CD4-positive, alpha-beta T cell treated with Interleukin-15 for 1 hour (primary cell): ENCODE measurements around the gene RNASEH2C.
"Not testable (repeated sequence)": the region's sequence is repeated elsewhere in the genome, so short reads cannot be mapped to it uniquely, and the experiment has no call there.

Experiments used
- DNase-seq: peaks from one replicate; pipeline ENCODE4 v3.0.0-alpha.2; 2020

Gene RNASEH2C

DNA sequence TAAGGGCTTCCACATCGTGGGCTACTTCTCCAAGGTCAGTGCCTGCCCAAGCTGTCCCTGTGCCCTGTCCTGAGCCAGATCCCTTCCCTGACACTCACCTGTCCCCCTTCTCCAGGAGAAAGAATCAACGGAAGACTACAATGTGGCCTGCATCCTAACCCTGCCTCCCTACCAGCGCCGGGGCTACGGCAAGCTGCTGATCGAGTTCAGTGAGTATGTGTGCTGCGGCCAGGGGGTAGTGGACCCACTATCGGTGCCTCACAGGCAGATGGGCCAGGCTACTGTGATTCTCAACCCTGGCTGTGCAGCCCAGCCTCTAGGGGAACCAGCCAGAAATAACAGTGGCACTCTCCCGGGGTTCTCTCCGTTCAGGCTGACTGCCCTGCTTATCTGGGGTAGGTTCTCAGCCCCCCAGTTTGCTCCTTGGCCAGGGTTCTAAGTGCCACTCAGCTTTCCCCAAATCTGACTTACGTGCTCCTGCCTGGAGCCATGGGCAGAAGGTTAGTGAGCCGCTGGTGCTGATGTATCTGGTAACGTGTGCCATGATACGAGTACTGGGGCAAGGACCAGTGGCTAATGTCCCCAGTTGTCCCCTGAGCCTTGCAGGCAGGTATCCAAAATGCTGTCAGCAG lies 3.7 kb downstream of the RNASEH2C start:
- DNase-seq = no peak

DNA sequence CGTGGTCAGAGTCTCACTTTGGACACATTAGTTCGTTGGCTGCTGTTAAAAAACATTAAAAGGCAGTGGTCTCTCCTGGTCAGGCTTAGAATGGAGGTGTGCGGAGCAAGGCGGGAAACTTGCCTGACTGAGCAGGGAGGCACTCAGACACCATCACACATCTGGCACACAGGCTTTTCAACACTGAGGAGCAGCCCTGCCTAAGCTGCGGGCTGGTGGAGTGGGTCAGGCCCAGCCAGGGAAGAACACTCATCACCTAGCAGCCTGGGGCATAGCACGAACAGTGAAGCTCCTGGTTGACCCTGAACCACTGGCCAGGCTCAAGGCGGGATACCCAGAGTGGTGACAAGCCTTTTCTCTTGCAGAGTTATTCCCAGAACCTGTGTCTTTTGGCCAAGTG lies 4.3 kb downstream of the RNASEH2C start:
- no peak for DNase-seq

DNA sequence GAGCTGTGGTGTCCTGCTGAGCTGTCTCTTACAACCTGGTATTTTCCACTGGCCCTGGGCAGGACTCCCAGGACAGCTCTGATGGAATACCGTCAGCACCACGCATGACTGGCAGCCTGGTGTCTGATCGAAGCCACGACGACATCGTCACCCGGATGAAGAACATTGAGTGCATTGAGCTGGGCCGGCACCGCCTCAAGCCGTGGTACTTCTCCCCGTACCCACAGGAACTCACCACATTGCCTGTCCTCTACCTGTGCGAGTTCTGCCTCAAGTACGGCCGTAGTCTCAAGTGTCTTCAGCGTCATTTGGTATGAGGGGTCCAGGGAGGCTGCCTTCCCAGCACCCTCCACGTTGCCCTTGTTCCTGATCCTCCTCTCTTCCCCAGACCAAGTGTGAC lies 6.2 kb downstream of the RNASEH2C start:
- DNase-seq = no peak

DNA sequence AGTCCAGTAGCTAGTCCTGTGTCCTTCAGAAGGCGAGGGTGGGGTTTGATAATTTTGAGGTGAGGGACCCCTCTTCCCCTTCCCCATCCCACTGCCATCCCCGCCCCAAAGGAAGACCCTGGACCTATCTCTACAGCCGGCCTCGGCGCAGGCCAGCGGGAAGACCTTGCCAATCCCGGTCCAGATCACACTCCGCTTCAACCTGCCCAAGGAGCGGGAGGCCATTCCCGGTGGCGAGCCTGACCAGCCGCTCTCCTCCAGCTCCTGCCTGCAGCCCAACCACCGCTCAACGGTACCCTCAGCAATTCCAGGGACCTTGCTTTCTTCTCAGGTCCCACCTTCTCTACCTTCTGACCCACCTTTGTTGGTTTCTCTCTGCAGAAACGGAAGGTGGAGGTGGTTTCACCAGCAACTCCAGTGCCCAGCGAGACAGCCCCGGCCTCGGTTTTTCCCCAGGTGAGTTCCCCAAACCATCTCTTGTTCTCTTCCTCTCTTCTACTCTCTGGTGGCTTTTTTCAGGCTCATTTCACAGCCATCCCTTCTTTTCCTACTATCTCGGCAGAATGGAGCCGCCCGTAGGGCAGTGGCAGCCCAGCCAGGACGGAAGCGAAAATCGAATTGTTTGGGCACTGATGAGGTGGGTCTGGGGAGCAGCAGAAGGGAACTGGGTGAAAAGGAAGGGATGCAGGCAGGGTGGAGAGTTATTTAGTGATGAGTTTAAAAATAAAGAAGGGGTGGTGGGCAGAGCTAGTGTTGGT lies 7.2 kb downstream of the RNASEH2C start:
- DNase-seq = no peak

DNA sequence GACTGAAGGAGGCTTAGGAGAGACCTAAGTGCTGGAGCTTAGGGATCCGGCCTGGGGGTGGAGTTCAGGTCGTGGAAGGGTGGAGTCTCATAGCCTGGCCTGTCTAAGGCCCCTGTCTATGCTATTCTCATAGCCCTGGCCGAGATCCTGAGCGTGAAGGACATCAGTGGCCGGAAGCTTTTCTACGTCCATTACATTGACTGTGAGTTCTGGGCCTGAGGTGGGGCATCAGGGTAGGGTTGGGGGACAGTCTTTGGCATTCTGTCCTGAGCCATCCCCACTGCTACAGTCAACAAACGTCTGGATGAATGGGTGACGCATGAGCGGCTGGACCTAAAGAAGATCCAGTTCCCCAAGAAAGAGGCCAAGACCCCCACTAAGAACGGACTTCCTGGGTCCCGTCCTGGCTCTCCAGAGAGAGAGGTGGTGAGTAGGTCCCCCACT lies 7.9 kb downstream of the RNASEH2C start:
- DNase-seq = no peak

- peak; percentile 98 for DNase-seq
Measured at GRCh38 chr11:65711785-65712632, 8.6 kb downstream of the RNASEH2C start, which contains the start of gene KAT5. Gene KAT5, plus strand, starts transcription at chr11:65712252. Its CDS starts 16 bp downstream, at chr11:65712268.

- DNase-seq = no peak
Measured at GRCh38 chr11:65710421-65710820, 10.2 kb downstream of the RNASEH2C start.

- no peak for DNase-seq
Measured at GRCh38 chr11:65709661-65710060, 10.9 kb downstream of the RNASEH2C start.

DNA sequence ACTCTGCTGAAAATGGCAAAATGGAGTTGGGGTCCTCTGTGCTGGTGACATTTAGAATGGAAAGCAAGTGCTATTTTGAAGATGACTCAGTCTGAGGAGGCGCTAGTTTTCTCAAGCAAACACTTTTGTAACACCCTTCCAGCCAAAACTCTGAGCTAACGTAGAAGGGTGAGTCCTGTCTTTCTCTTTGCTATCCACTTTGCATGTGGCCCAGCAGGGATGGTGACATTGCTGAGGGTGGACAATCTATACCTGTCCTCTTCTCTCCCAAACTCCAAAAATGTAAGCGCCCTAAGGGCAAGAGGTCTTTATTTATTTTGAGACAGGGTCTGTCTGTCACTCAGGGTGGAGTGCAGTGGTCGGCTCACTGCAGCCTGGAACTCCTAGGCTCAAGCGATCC lies 12.1 kb downstream of the RNASEH2C start:
- no peak for DNase-seq

DNA sequence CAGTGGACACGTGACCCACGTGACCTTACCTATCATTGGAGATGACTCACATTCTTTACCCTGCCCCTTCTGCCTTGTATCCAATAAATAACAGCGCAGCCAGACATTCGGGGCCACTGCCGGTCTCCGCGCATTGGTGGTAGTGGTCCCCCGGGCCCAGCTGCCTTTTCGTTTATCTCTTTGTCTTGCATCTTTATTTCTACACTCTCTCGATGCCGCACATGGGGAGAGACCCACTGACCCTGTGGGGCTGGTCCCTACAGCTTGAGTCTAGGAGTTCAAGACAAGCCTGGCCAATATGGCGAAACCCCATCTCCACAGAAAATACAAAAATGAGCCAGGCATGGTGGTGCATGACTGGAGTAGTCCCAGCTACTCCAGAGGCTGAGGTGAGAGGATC lies 13.6 kb downstream of the RNASEH2C start:
- not testable (repeated sequence) for DNase-seq

GRCh38 chr11:65706303-65706763 lies 14.3 kb downstream of the RNASEH2C start:
- peak; percentile 85 for DNase-seq

DNA sequence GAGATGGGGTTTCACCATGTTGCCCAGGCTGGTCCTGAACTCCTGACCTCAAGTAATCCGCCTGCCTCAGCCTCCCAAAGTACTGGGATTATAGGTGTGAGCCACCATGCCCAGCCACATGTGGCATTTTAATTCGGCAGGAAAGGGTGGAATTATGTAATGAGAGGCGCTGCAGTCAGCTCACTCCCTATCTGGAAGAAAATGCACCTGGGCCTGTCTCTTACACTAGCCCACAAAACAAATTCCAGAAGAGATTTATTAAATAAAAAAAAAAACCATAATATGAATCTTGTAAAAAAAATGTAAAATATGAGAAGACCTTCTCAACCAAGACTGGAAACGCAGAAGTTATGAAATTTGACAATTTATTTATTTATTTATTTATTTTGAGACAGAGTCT lies 16.8 kb downstream of the RNASEH2C start:
- no peak for DNase-seq

- no peak for DNase-seq
Measured at GRCh38 chr11:65701686-65702085, 18.9 kb downstream of the RNASEH2C start.

DNA sequence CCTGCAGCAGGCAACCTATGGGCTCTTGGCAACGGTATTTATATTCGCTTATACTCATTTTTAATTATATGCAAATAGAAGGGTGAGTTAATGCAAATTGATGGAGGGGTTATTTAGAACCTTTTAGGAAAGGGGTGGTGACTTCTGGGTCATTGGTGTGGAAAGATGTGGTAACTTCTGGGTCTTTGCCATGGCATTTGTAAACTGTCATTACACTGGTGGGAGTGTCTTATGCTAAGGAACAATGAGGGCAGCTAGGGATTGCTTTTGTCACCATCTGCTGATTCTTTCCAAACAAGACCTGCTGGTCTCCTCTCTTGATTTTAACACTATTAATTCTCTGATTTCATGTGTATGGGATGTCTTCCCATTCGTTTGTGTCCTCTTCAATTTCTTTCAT lies 20.2 kb downstream of the RNASEH2C start:
- DNase-seq = no peak

DNA sequence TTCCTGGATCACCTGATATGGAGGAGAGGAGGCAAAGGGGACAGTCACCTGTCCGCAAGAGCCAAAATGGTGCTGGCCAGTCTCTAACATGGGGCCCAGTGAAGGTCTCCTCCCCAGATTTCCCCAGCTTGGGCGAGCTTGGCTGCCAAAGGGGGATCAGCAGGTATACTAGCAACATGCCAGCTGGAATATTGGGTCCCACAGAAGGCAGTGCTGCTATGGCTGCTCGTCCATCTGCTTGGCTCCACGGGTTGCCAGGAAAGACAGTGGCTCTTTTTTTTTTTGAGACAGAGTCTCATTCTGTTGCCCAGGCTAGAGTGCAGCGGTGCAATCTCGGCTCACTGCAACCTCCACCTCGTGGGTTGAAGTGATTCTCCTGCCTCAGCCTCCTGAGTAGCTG lies 21.3 kb downstream of the RNASEH2C start:
- DNase-seq = no peak

GRCh38 chr11:65698205-65698604 lies 22.4 kb downstream of the RNASEH2C start:
- no peak for DNase-seq

DNA sequence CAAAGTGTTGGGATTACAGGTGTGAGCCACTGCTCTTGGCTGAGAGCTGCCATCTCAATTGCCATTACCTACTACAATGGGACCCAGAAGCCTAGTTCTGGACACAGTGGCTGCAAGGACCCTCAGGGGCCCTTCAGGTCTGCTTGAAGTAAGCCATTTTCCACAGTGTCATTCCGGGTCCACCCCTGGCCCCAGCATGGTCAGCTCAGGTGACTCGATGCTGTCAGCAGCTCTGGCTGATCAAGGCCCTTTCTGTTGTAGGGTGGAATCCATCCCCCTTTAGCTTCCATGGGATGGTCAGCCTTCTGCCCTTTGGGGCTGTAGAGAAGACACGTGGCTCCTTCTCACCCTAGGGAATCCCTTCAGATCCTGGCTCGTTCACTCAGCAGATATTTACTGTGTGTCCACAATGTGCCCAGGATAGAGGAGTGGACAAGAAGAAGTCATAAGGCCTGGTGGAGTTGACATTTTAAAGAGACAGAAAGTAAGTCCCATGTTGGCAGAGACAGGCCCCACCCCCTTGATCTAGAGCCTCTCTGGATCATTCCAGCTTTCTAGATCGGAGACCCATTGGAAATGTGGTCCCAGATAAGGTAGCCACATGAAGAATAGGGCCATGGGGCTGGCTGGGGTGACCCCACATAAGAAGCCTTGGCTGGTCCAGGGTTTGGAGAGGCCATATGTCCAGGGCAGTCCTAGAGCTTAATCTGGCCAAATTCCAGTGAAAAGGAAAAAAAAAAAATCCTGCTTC lies 23.6 kb downstream of the RNASEH2C start:
- DNase-seq = no peak

DNA sequence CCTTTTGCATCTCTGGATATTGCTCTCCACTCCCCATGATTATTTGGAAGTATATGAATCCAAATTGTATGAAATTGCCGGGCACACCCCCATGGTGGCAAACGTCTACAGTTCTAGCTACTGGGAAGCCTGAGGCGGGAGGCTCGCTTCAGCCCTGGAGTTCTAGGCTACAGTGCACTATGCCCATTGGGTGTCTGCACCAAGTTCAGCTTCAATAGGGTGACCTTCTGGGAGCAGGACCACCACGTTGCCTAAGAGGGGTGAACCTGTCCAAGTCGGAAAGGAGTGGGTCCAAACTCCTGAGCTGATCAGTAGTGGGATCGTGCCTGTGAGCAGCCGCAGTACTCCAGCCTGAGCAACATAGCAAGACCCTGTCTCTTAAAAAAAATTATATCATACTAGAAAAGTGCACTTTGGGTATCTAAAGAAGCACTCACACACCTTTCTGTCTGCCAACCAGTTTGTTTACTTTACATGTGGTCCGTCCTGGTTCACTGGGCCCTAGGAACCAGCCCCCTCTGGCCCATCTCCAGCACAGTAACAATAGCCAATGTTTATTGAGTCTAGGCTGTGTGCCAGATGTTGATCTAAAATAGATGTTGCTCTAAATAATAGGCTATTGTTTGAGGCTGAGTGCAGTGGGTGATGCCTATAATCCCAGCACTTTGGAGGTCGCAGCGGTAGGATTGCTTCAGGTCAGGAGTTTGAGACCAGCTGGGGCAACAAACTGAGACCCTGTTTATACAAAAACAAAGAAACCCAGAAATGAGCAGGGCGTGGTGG lies 24.9 kb downstream of the RNASEH2C start:
- DNase-seq = no peak

DNA sequence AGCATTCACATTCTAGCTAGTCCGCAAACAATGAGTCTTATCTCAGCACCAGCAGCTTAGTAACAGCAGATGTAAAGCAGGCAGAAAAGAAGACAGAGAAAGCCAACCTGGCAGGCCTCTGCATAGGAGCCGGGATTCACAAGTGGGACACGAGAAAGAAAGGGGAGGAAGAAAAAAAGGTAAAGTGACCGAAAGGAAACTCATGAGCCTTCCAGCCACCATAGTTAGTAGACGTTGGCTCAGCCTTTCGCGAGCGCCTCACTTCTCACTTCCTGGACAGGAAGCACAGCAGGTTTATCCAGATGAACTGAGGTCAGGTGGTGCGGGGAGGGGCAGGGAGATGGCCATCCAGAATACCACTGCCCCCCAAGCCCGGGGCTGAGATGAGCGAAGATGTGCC lies 28.2 kb downstream of the RNASEH2C start:
- no peak for DNase-seq

- DNase-seq = not testable (repeated sequence)
Measured at GRCh38 chr11:65691847-65692246, 28.8 kb downstream of the RNASEH2C start.

DNA sequence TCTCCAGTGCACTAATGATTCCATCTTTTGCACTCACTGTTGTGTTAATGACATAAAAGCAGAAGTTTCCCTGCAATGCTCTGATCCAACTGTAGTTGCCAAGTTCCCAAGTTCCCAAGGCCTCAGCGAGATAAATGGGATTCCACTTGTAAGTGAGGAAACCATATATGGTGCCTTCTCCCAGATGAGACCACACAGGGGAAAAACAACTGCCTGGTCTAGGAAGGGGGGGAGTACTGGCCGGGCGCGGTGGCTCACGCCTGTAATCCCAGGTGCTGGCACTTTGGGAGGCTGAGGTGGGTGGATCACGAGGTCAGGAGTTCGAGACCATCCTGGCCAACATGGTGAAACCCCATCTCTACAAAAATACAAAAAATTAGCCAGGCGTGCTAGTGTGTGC lies 34.6 kb downstream of the RNASEH2C start:
- DNase-seq = no peak

DNA sequence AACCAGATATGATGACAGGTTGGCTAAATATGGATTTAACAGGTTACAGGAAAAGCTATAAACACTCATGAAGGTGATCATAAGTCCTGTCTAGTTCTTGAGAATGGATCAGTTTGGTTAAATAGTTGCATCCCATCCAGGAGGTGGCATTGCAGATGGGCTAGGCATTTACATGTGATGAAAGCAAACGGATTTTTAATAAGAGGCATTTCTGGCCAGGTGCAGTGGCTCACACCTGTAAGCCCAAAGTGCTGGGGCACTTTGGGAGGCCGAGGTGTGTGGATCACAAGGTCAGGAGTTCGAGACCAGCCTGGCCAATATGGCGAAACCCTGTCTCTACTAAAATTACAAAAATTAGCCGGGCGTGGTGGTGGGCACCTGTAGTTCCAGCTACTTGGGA lies 37.1 kb downstream of the RNASEH2C start:
- DNase-seq = not testable (repeated sequence)
